Esophagus (tissue), 2 donors: Measurements from ENCODE around the gene TMEM175. TPM values are rescaled to one million over a fixed set of nuclear protein-coding genes. Genes with fewer than 3 reads are reported as not detected.

Experiments used
- H3K27ac ChIP-seq, 2 donors: one replicate each; pipeline ENCODE4 v1.5.1; 2013; ENCODE audit warnings: low read depth in 2 of 2, mild to moderate bottlenecking in 2 of 2, inconsistent platforms in 1 of 2, low read length in 1 of 2, moderate library complexity in 1 of 2
- H3K27me3 ChIP-seq, 2 donors: one replicate each; pipeline ENCODE4 v1.6.1; 2013; ENCODE audit warnings: low read length in 2 of 2, control low read depth in 1 of 2, mild to moderate bottlenecking in 1 of 2; ENCODE audit not compliant: insufficient read depth in 2 of 2, control insufficient read depth in 1 of 2
- H3K36me3 ChIP-seq, 2 donors: one replicate each; pipeline ENCODE4 v1.6.1; 2013; ENCODE audit warnings: low read length in 1 of 2; ENCODE audit not compliant: control insufficient read depth in 2 of 2, insufficient read depth in 2 of 2
- H3K4me1 ChIP-seq, 2 donors: one replicate each; pipeline ENCODE4 v1.6.1; 2013; ENCODE audit warnings: low read length in 1 of 2; ENCODE audit not compliant: control insufficient read depth in 2 of 2, insufficient read depth in 2 of 2
- H3K4me3 ChIP-seq, 2 donors: one replicate each; pipeline ENCODE4 v1.5.1; 2013; ENCODE audit warnings: low read length in 2 of 2, mild to moderate bottlenecking in 2 of 2, low read depth in 1 of 2, moderate library complexity in 1 of 2
- H3K9me3 ChIP-seq, 2 donors: one replicate each; pipeline ENCODE4 v1.6.1; 2013; ENCODE audit warnings: mild to moderate bottlenecking in 2 of 2, low read depth in 1 of 2, low read length in 1 of 2, moderate library complexity in 1 of 2; ENCODE audit not compliant: control insufficient read depth in 2 of 2, insufficient read depth in 1 of 2
- WGBS, 2 donors: extraction: QIAGEN DNeasy Blood & Tissue Kit; methylation state at CpG; one replicate each; pipeline ENCODE4 v1.1.7; 2013; 5-methylcytosine and 5-hydroxymethylcytosine counted together
- polyA plus RNA-seq, 2 donors: library from polyadenylated mRNA; stranded (reverse); fragments of 200-250 nt; gene quantifications; one replicate each; pipeline ENCODE4 v1.2.3, GENCODE V29; 2013
- donor health status: healthy with polysubstance abuse.
- donor health status: Bipolar disorder and iron deficiency.

Gene TMEM175
- 10 to 100 TPM; 16.6 to 32.2 TPM for polyA plus RNA-seq

- peak within 1 kb of the TSS; percentile 98 for H3K4me3 ChIP-seq
- WGBS, 2 donors = 0% methylated on average over 97 to 99 of the region's 99 CpGs
- H3K27ac ChIP-seq = peak within 1 kb of the TSS; percentile 93 to 98
- peaks cover 6 to 7% of the 10 kb centered on the region in 2 donors for H3K4me1 ChIP-seq
- H3K36me3 ChIP-seq = peaks cover 0 to 3% of the 10 kb centered on the region in 2 donors
- H3K9me3 ChIP-seq = no peaks in the 10 kb centered on the region
- H3K27me3 ChIP-seq = no peaks in the 10 kb centered on the region
Measured at GRCh38 chr4:931960-932712, at the start of gene TMEM175, which contains the start of gene GAK. Gene TMEM175 (plus strand): TSS chr4:932460. CDS start chr4:947740, 15,280 bp downstream. Gene GAK (minus strand): TSS chr4:932316. CDS start chr4:932187, 129 bp downstream.

- Histone ChIP-seq H3K9me3 (peaks cover 0 to 4% of the 10 kb centered on the region in 2 donors), H3K4me3 (no peak overlapping the region), H3K27me3 (no peaks in the 10 kb centered on the region), H3K4me1 (peaks cover 0 to 7% of the 10 kb centered on the region in 2 donors), H3K36me3 (peaks cover 13 to 78% of the 10 kb centered on the region in 2 donors), H3K27ac (no peak overlapping the region)
- WGBS, 2 donors = 94 to 96% methylated on average over 22 of the region's 22 CpGs
Measured at GRCh38 chr4:882646-883045, 49.6 kb upstream of the TMEM175 start.

GRCh38 chr4:883377-884095 is 48.7 kb upstream of the TMEM175 start:
- WGBS, 2 donors = 92 to 94% methylated on average over 26 of the region's 26 CpGs
- peaks cover 16 to 86% of the 10 kb centered on the region in 2 donors for H3K36me3 ChIP-seq

GRCh38 chr4:884259-884658 is 48.0 kb upstream of the TMEM175 start:
- Histone ChIP-seq H3K36me3 (peaks cover 13 to 87% of the 10 kb centered on the region in 2 donors), H3K4me1 (peaks cover 0 to 5% of the 10 kb centered on the region in 2 donors), H3K27ac (no peak overlapping the region), H3K27me3 (no peaks in the 10 kb centered on the region), H3K4me3 (no peak overlapping the region), H3K9me3 (peaks cover 0 to 8% of the 10 kb centered on the region in 2 donors)
- 84 to 92% methylated on average over 14 to 15 of the region's 15 CpGs for WGBS, 2 donors

More at GRCh38 chr4:883377-884095, 48.7 kb upstream of the TMEM175 start:
- Histone ChIP-seq H3K27me3 (no peaks in the 10 kb centered on the region), H3K27ac (no peak overlapping the region), H3K9me3 (peaks cover 0 to 8% of the 10 kb centered on the region in 2 donors), H3K4me1 (peaks cover 0 to 7% of the 10 kb centered on the region in 2 donors), H3K4me3 (no peak overlapping the region)

- H3K36me3 ChIP-seq = peaks cover 13 to 92% of the 10 kb centered on the region in 2 donors
- H3K27me3 ChIP-seq = no peaks in the 10 kb centered on the region
- H3K9me3 ChIP-seq = peaks cover 0 to 8% of the 10 kb centered on the region in 2 donors
- no peak overlapping the region for H3K27ac ChIP-seq
- H3K4me1 ChIP-seq = peaks cover 0 to 5% of the 10 kb centered on the region in 2 donors
- no peak overlapping the region for H3K4me3 ChIP-seq
- 86 to 90% methylated on average over 24 of the region's 24 CpGs for WGBS, 2 donors
Measured at GRCh38 chr4:884896-885295, 47.4 kb upstream of the TMEM175 start.

GRCh38 chr4:885353-885752 is 46.9 kb upstream of the TMEM175 start:
- H3K27ac ChIP-seq = no peak overlapping the region
- peaks cover 0 to 8% of the 10 kb centered on the region in 2 donors for H3K9me3 ChIP-seq
- WGBS, 2 donors = 90 to 92% methylated on average over 10 of the region's 10 CpGs
- H3K4me1 ChIP-seq = peaks cover 0 to 5% of the 10 kb centered on the region in 2 donors
- H3K27me3 ChIP-seq = no peaks in the 10 kb centered on the region
- H3K36me3 ChIP-seq = peaks cover 13 to 92% of the 10 kb centered on the region in 2 donors
- H3K4me3 ChIP-seq = no peak overlapping the region

GRCh38 chr4:886244-886643 is 46.0 kb upstream of the TMEM175 start:
- Histone ChIP-seq H3K4me3 (no peak overlapping the region), H3K27ac (no peak overlapping the region), H3K4me1 (peaks cover 0 to 5% of the 10 kb centered on the region in 2 donors), H3K9me3 (peaks cover 0 to 8% of the 10 kb centered on the region in 2 donors), H3K36me3 (peaks cover 11 to 88% of the 10 kb centered on the region in 2 donors), H3K27me3 (no peaks in the 10 kb centered on the region)
- WGBS, 2 donors = 85 to 87% methylated on average over 9 of the region's 9 CpGs

- Histone ChIP-seq H3K36me3 (peaks cover 10 to 82% of the 10 kb centered on the region in 2 donors), H3K27ac (no peak overlapping the region), H3K4me1 (peaks cover 0 to 5% of the 10 kb centered on the region in 2 donors), H3K27me3 (no peaks in the 10 kb centered on the region), H3K9me3 (peaks cover 0 to 8% of the 10 kb centered on the region in 2 donors), H3K4me3 (no peak overlapping the region)
- WGBS, 2 donors = 97% methylated on average over 63 of the region's 63 CpGs
Measured at GRCh38 chr4:887034-887763, 45.1 kb upstream of the TMEM175 start.

GRCh38 chr4:888029-888428 is 44.2 kb upstream of the TMEM175 start:
- Histone ChIP-seq H3K27me3 (no peaks in the 10 kb centered on the region), H3K36me3 (peaks cover 8 to 82% of the 10 kb centered on the region in 2 donors), H3K27ac (no peak overlapping the region), H3K4me3 (no peak overlapping the region), H3K9me3 (peaks cover 0 to 8% of the 10 kb centered on the region in 2 donors), H3K4me1 (peaks cover 0 to 5% of the 10 kb centered on the region in 2 donors)
- 95 to 97% methylated on average over 23 of the region's 23 CpGs for WGBS, 2 donors
